Keratinocyte (primary cell): ENCODE results near the gene TCF7L2. TPM values are rescaled to one million over a fixed set of nuclear protein-coding genes. Genes with fewer than 3 reads are reported as not detected.

Experiments used
- DNase-seq: peaks from one replicate; pipeline ENCODE4 v3.0.0-alpha.2; 2011; ENCODE audit warnings: low read depth, missing footprints, low spot score
- FAIRE-seq: peaks from 2 replicates; lab custom pipeline; 2011; peaks lifted over from hg19 to GRCh38; lab: Jason Lieb, UNC
- H2AFZ ChIP-seq: 2 replicates; pipeline ENCODE4 v1.6.0; 2012; ENCODE audit warnings: low read length, control low read depth, inconsistent platforms; ENCODE audit not compliant: control insufficient read depth
- H3K27ac ChIP-seq: 2 replicates; pipeline ENCODE4 v1.5.1; 2011; ENCODE audit warnings: low read length; ENCODE audit not compliant: control insufficient read depth, insufficient read depth
- H3K27me3 ChIP-seq: 3 replicates; pipeline ENCODE4 v1.6.0; 2011; ENCODE audit warnings: low read length; ENCODE audit not compliant: control insufficient read depth, insufficient read depth; ENCODE audit errors: extremely low read depth
- H3K36me3 ChIP-seq, 2 experiments: 2 replicates in 1 of 2; 3 replicates in 1 of 2; pipeline ENCODE4 v1.5.1; 2011; ENCODE audit warnings: low read length in 2 of 2, mild to moderate bottlenecking in 1 of 2; ENCODE audit not compliant: control insufficient read depth in 2 of 2, insufficient read depth in 2 of 2; ENCODE audit errors: extremely low read depth in 1 of 2
- H3K4me1 ChIP-seq: 3 replicates; pipeline ENCODE4 v1.5.1; 2011; ENCODE audit warnings: low read length; ENCODE audit not compliant: control insufficient read depth, insufficient read depth; ENCODE audit errors: extremely low read depth
- H3K4me2 ChIP-seq: 3 replicates; pipeline ENCODE4 v1.6.0; 2011; ENCODE audit warnings: low read depth, low read length; ENCODE audit not compliant: control insufficient read depth, insufficient read depth; ENCODE audit errors: extremely low read depth
- H3K4me3 ChIP-seq, 3 experiments: fragments of 200-600 bp in 1 of 3; sonication (generic) in 1 of 3; 2 replicates in 2 of 3; 3 replicates in 1 of 3; pipeline ENCODE4 v1.5.1; 2011 to 2016; ENCODE audit warnings: low read length in 3 of 3, mild to moderate bottlenecking in 3 of 3, control low read depth in 2 of 3, inconsistent platforms in 1 of 3, low read depth in 1 of 3, mixed read lengths in 1 of 3, mixed run types in 1 of 3, moderate library complexity in 1 of 3; ENCODE audit not compliant: control insufficient read depth in 2 of 3, insufficient read depth in 2 of 3; ENCODE audit errors: extremely low read depth in 1 of 3
- H3K79me2 ChIP-seq: 2 replicates; pipeline ENCODE4 v1.6.0; 2012; ENCODE audit warnings: low read length; ENCODE audit not compliant: control insufficient read depth, insufficient read depth
- H3K9ac ChIP-seq: 3 replicates; pipeline ENCODE4 v1.6.0; 2011; ENCODE audit warnings: low read length; ENCODE audit not compliant: control insufficient read depth, insufficient read depth; ENCODE audit errors: extremely low read depth
- H3K9me1 ChIP-seq: 3 replicates; pipeline ENCODE4 v1.6.0; 2011; ENCODE audit warnings: low read length; ENCODE audit not compliant: control insufficient read depth, insufficient read depth; ENCODE audit errors: extremely low read depth
- H3K9me3 ChIP-seq: 2 replicates; pipeline ENCODE4 v1.5.1; 2012; ENCODE audit warnings: low read depth, low read length; ENCODE audit not compliant: control insufficient read depth
- H4K20me1 ChIP-seq: 3 replicates; pipeline ENCODE4 v1.6.0; 2011; ENCODE audit warnings: low read length; ENCODE audit not compliant: control insufficient read depth, insufficient read depth; ENCODE audit errors: extremely low read depth
- EZH2 ChIP-seq: IDR thresholded peaks from one replicate; pipeline ENCODE4 v1.6.1; 2012; ENCODE audit warnings: inconsistent platforms, mild to moderate bottlenecking, low read length, moderate library complexity
- dilution Hi-C: fragments of 300-500 bp; cut with MboI; formaldehyde crosslinking; loops from one replicate; pipeline ENCODE4 v1.7.0; 2020; ENCODE audit warnings: low sequenced_read_pairs; ENCODE audit not compliant: extremely low pct_ligation_motif_present
- polyA plus RNA-seq, 5 experiments: library from polyadenylated mRNA; depleted of rRNA in 3 of 5; stranded (reverse) in 3 of 5; stranded (forward) in 1 of 5; unstranded in 1 of 5; fragments of >200 nt; gene quantifications; 1 replicate in 1 of 5; 2 replicates in 3 of 5; 3 replicates in 1 of 5; pipeline versions ENCODE4 v1.2.1 to v1.2.3, GENCODE V29; 2011 to 2012; ENCODE audit warnings: missing spikeins in 2 of 5, low read depth in 1 of 5, low replicate concordance in 1 of 5
- TF ChIP-seq, protein P1 (sequence below), 3 experiments: IDR thresholded peaks in 1 of 3; conservative IDR thresholded peaks in 1 of 3; optimal IDR thresholded peaks in 1 of 3; 2 replicates in 2 of 3; 3 replicates in 1 of 3; pipeline versions ENCODE3 to v1.5.1; 2011; ENCODE audit warnings: low read length in 3 of 3, mild to moderate bottlenecking in 3 of 3, moderate library complexity in 2 of 3, control low read depth in 1 of 3, inconsistent platforms in 1 of 3; ENCODE audit not compliant: insufficient read depth in 2 of 3; ENCODE audit errors: extremely low read depth in 1 of 3

TCF7L2 gene
- polyA plus RNA-seq, 1 donor (not counting 4 experiments of a cell fraction or from before 2014, with no cell fraction given) = 2.5 TPM

DNA sequence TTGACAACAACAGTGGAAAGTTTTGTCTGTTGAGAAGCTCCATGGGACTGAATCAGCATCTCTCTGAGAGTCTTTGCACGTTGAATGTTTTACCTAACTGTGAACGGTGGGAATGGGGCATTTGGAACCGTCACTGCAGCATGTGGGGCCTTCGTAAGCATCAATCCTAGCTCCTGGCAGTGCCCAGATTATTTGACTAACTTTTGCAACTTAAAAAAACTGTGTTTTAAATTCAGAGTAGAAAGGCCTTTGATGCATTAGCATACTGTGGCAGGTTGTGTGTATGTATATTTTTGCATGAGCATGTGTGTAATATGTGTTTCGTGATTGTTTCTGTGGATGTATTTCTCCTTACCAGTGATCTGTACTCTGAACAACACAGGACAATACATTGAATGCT is 194.5 kb downstream of the TCF7L2 start:
- Histone ChIP-seq H3K27ac (no peak overlapping the region), H2AFZ (no peak overlapping the region), H3K4me3 (no peak overlapping the region), H3K9me1 (no peaks in the 10 kb centered on the region), H3K27me3 (no peaks in the 10 kb centered on the region), H3K4me1 (no peaks in the 10 kb centered on the region), H4K20me1 (no peaks in the 10 kb centered on the region), H3K4me2 (no peak overlapping the region), H3K9me3 (no peaks in the 10 kb centered on the region), H3K79me2 (no peaks in the 10 kb centered on the region), H3K9ac (no peak overlapping the region), H3K36me3 (peaks cover 8% of the 10 kb centered on the region in 2 experiments)
- no peak for TF ChIP-seq EZH2
- TF ChIP-seq, protein P1, sequence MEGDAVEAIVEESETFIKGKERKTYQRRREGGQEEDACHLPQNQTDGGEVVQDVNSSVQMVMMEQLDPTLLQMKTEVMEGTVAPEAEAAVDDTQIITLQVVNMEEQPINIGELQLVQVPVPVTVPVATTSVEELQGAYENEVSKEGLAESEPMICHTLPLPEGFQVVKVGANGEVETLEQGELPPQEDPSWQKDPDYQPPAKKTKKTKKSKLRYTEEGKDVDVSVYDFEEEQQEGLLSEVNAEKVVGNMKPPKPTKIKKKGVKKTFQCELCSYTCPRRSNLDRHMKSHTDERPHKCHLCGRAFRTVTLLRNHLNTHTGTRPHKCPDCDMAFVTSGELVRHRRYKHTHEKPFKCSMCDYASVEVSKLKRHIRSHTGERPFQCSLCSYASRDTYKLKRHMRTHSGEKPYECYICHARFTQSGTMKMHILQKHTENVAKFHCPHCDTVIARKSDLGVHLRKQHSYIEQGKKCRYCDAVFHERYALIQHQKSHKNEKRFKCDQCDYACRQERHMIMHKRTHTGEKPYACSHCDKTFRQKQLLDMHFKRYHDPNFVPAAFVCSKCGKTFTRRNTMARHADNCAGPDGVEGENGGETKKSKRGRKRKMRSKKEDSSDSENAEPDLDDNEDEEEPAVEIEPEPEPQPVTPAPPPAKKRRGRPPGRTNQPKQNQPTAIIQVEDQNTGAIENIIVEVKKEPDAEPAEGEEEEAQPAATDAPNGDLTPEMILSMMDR (optimal IDR thresholded peaks at IDR 0.05 in 1 of 3, IDR thresholded peaks at IDR 0.05 in 1 of 3, conservative IDR thresholded peaks at IDR 0.05 in 1 of 3; ENCODE audit: extremely low read depth in 1 of 3, insufficient read depth in 2 of 3, low read length in 3 of 3) = no peak
- FAIRE-seq (no peak), DNase-seq (no peak)
- dilution Hi-C loops = no loop called here

DNA sequence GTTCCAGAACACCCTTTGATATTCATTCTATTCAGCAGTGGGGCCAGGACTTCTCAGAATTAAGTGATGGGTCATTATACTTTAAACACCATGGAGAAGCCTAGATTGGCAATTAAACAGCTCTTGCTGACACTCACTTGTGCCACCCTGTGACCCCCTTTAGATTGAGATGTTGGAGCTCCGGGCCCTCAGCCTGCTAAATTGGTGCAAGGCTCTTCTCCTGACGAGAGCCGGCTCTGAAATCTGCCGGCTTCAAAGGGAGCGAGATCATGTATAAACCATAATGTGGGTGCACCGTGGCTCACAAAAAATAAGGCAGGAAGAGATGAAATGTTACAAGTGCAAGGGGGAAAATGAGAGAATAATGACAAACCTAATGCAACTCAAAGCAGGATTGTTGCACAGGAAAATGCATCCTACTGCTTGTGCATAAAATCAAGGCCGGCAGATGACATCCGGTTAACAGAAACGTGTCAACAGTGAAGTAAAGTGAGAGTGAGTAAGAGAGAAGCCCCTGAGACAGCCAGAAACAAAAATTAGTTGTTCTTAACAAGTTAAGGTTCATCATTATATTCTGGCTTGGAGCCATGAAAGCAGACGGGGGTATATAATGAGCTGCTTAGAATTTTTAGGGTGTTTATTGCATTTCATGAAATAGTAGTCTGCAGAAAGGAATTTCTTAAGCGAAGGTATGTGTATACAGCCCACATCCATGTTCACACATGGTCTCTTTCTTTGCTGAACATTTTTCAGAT is 198.2 kb downstream of the TCF7L2 start:
- no peaks in the 10 kb centered on the region for H3K4me1 ChIP-seq
- no peak overlapping the region for H3K9ac ChIP-seq
- no peak overlapping the region for H3K27ac ChIP-seq
- TF ChIP-seq EZH2 = no peak
- H3K27me3 ChIP-seq = no peaks in the 10 kb centered on the region
- peaks cover 0 to 18% of the 10 kb centered on the region in 2 experiments for H3K36me3 ChIP-seq
- no peak for DNase-seq
- H2AFZ ChIP-seq = no peak overlapping the region
- no peaks in the 10 kb centered on the region for H3K9me3 ChIP-seq
- no peak overlapping the region for H3K4me3 ChIP-seq
- no peaks in the 10 kb centered on the region for H3K9me1 ChIP-seq
- no peak overlapping the region for H3K4me2 ChIP-seq
- FAIRE-seq = no peak
- H3K79me2 ChIP-seq = no peaks in the 10 kb centered on the region
- dilution Hi-C loops = no loop called here
- no peaks in the 10 kb centered on the region for H4K20me1 ChIP-seq
